SIG-M5 treated with dmso at 0.1 percent for 504 hours (cell line): ENCODE results near the gene ELAVL1.
"Not testable (repeated sequence)": the region's sequence is repeated elsewhere in the genome, so short reads cannot be mapped to it uniquely, and the experiment has no call there.

Source experiments
- DNase-seq: peaks from one replicate; lab custom pipeline; 2025; ENCODE audit not compliant: unreplicated experiment; lab: John Stamatoyannopoulos, UW

Gene ELAVL1

DNA sequence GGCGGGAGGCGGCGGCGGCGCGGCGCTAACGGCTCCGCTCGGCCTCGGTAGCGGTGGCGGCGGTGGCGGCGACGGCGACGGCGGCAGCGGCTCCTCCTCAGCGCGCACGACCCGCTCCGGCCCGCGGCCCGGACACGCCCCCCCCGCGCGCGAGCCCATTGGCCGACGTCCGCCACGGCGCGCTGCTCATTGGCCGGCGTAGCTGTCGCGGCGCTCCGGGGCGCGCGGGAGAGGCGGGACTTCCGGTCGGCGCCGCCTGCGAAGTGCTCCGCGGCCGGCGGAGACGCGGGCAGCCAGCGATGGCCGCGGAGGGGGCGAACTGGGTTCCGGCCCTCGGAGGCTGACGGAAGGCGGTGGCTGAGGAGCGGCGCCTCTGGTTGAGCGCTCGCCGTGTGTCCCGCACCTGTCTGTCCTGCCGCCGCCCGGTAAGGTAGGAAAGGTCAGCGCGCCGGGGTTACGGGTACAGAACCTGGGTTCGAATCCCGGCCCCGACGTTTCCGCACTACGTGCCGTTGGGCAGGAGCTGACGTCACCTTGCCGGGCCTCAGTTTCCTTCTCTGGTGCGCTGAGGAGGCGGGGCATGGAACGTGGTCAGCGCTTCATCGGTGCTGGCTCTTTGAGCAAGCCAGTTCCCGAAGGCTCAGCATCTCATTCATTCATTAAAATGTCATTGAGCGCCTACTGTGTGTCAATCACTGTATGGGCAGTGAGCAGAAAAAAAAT lies at the start of gene ELAVL1:
ELAVL1 (minus strand) TSS at position 108 of the 723 bp plus-strand sequence. CDS start 13,826 bp downstream, outside the sequence.
- DNase-seq = peak; percentile 79

DNA sequence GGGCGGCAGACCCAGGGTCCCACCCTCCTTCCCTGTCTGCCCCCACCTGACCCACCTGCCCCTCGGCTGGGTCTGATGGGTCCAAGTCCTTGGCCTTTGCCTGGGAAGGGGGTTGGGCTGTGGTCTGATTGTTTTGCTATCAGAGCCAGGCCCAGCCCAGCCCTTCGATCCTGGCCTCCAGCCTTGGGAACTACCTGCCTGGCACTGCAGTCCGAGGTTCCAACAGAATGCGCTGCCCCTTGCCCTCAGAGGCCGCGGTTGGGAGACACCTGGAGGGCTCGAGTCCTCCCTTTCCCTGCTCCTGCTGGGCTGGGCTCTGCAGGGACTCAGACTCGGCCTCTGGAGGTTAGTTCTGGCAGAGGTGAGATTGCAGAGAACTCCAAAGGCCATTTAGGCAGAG lies 48.7 kb upstream of the ELAVL1 start:
- no peak for DNase-seq

DNA sequence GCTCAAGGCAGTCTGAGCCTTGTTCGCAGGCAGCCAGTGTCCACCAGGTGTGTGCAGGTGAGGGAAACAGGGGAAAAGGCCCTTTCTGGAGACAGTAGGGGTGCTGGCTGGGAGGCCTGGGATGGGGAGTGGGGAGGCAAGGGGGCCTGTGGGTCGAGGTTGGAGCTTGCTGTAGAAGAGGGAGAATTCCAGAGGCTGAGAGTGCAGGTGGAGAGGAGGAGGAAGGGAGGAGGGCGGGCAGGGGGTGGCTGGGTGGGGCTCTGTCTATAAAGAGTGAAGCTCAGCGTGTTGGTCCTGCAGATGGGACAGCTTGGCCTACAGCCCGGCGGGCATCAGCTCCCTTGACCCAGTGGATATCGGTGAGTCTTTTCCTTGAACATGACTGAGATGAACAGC lies 47.0 kb upstream of the ELAVL1 start, which contains the start of gene CCL25:
CCL25 (plus strand) TSS at position 297 of the 396 bp plus-strand sequence. CDS start 290 bp downstream, outside the sequence.
- no peak for DNase-seq

DNA sequence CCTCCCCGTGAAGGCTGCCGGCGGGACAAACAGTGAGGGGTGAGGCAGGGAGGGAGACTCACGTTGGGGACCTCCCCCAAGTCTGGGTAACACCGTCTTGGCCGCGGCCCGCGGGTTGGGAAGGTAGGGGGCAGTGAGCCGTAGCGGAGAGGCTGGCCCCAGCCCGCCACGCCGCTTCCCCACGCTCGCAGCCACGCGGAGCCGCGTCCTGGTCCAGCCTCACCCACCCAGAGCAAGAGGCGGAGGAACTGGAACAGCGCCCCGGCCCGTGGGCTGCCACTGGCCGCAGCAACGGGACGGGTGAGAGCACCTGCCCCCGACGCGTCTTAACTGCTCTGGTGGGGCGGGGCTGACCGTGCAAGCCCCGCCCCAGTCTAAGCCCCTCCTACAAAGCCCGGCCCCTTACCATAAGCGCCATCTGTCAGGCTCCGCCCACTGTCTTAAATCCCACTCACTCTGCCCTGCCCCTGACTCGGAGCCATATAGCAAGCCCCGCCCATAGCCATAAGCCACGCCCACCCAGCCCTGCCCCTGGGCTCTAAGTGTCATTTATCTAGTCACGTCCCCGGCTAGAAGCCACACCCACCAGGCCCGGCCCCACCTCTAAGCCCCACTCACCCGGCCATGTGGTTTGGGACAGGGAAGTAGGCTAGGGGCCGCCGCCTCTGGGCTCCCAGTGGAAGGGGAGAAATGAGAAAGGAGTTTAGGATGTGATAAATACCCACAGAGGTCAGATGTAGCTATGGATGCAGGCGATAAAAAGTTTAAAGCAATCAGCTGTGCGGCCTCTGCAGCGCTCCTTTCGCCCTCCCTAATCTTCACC lies 45.0 kb upstream of the ELAVL1 start:
- peak; percentile 91 for DNase-seq

DNA sequence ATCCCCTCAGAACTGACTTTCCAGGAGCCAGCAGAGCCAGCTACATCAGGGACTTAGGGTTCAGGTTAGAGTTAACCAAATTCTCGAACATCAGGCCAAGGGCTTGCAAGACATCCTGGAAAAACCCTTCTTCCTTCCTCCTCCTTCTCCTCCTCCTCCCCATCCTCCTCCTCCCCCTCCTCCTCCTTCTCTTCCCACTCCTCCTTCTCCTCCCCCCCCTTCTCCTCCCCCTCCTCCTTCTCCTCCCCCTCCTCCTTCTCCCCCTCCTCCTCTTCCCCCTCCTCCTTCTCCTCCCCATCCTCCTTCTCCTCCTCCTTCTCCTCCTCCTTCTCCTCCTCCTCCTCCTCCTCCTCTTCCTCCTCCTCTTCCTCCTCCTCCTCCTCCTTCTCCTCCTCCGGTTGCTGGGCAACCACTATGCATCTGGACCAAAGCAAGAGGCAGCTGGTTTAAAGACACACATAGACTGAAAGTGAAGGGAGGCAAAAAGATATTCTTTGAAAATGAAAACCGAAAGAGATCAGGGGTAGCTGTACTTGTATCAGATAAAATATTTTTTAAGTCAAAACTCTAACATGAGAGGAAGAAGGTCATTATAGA lies 41.2 kb upstream of the ELAVL1 start:
- no peak for DNase-seq

DNA sequence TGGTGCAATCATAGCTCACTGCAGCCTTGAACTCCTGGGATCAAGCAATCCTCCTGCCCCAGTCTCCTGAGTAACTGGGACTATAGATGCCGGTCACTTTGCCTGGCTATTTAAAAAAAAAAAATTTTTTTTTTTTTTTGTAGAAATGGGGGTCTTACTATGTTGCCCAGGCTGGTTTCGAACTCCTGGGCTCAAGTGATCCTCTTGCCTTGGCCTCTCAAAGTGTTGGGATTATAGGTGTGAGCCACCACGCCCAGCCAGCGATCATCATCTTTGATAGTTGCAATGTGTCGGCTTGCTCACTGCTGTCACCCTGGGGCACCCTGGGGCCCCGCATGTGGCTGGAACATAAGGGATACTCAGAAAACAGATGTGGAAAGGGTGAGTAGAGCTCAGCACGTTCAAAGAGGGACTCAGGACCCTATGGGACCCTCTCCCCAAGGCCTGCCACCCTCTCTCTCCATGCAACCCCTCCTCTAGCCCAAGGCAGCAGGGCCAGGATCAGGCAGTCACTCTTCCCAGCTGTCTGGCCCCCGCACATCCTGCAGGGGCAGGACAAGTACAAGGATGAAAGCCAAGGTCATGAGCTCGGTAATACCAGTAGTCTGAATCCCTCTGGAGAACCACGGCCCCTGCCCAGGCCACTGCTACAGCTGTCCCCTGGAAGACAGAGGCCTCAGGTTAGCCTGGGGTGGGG lies 40.6 kb upstream of the ELAVL1 start:
- no peak for DNase-seq

DNA sequence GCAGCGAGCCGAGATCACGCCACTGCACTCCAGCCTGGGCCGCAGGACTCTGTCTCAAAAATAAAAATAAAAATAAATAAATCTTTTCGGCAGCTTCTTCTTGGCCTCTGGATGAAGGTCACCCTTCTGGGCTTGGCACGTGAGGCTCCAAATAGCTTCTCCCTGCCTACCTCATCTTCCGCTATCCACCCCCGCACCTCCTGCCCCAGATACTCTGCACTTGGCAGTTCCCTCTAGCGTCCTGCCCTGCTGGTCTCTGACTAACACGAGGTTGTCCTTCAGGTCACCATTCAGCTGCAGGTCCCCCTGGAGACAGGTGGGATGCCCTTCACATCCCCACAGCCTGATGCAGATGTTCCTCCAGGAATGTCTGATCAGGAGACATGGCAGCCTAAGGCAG lies 38.6 kb upstream of the ELAVL1 start:
- no peak for DNase-seq

DNA sequence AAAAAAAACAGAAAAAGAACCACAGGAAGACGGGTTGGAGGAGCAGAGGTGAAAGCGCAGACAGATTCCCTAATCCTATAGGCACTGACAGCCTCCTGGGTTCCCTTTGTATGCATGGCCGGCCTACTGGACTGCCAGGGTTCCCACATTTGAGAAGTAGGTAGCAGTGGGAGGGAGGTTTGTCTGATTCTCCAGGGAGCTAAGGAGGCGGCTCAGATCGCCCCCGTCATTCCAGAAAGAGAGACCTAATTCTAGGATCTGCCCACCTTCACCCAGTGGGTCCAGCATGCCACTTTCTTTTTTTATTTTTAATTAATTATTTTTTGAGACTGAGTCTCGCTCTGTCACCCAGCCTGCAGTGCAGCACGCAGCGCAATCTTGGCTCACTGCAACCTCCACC lies 37.5 kb upstream of the ELAVL1 start:
- no peak for DNase-seq

DNA sequence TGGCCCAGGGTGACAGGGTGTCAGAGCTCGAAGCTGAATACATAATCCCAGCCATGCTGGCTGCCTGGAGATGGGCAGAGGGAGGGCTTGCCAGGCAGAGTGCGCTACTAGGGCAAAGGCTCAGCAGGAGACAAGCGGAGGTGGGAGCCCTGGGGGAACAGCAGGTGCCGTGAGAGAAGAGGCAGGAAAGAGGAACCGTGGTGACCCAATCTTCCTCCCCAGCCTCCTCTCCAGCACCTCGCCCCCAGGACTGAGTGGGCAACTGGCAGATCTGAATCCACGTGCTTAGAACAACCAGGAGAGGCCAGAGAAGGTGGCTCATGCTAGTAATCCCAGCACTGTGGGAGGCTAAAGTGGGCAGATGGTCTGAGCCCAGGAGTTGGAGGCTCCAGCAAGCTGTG lies 36.1 kb upstream of the ELAVL1 start:
- no peak for DNase-seq

DNA sequence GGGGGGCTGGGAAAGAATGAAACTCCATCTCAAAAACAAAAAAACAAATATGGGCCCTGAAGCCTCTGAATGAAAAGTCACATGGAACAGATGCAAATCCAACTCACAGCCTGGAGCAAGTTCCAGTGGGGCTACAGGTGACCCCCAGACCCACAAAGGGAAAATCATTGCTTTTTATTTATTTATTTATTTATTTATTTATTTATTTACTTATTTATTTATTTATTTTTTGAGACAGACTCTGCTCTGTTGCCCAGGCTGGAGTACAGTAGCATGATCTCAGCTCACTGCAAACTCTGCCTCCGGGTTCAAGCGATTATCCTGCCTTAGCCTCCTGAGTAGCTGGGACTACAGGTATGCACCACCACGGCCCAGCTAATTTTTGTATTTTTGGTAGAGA lies 33.8 kb upstream of the ELAVL1 start:
- DNase-seq = no peak

DNA sequence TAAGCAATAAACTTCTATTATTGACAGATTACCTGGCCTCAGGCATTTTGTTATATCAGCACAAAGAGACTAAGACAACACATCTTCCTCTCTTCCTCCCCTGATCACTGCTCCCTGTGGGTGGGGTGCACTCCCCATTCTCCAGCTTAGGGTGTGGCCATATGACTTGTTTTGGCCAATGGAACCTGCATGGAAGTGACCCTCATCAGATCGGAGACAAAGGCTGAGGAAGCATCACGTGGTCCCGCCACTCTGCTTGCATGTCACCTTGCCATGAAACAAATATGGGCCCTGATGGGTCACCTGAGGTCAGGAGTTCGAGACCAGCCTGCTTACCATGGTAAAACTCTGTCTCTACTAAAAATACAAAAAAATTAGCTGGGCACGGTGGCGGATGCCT lies 33.4 kb upstream of the ELAVL1 start:
- DNase-seq = no peak

DNA sequence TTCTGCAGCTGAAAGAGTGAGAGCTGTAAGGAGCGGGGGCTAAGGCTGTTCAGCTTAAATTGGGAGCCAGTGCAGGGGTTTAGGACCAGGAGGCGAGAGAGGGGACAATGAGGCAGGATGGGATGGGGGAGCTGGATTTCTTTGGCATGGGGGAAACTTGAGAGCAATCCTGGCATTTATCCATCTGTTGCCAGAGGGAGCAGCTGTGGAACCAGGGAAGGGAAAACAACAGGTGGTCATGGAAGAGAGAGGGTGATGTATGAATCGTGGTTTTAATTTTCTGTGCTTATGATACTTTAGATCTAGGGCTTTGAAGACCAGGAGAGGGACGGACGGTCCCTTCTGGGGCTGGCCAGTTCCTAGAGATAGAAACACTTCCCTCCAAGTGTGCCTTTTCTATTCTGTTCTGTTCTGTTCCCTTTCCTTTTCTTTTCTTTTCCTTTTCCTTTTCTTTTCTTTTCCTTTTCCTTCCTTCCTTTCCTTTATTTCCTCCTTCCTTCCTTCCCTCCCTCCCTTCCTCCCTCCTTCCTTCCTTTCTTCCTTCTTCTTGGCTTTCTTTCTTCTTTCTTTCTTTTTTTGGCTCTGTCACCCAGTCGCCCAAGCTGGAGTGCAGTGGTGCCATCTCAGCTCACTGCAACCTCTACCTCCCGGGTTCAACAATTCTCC lies 31.1 kb upstream of the ELAVL1 start:
- DNase-seq = no peak

DNA sequence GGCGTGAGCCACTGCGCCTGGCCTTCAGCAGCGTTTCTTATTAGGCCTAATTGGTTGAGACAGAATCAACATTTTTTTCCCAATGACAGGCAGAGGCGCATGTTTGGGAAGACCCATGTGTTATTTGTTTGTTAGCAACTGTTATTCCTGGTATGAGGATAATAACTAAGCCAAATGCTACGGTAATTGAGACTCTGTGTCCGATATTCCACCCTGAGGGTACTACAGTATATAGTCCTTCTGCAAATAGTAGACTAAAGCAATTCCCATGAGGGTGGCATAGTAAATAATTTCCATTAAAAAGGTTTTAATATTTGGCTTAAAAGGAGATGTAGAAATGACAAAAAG lies 28.7 kb upstream of the ELAVL1 start:
- no peak for DNase-seq

DNA sequence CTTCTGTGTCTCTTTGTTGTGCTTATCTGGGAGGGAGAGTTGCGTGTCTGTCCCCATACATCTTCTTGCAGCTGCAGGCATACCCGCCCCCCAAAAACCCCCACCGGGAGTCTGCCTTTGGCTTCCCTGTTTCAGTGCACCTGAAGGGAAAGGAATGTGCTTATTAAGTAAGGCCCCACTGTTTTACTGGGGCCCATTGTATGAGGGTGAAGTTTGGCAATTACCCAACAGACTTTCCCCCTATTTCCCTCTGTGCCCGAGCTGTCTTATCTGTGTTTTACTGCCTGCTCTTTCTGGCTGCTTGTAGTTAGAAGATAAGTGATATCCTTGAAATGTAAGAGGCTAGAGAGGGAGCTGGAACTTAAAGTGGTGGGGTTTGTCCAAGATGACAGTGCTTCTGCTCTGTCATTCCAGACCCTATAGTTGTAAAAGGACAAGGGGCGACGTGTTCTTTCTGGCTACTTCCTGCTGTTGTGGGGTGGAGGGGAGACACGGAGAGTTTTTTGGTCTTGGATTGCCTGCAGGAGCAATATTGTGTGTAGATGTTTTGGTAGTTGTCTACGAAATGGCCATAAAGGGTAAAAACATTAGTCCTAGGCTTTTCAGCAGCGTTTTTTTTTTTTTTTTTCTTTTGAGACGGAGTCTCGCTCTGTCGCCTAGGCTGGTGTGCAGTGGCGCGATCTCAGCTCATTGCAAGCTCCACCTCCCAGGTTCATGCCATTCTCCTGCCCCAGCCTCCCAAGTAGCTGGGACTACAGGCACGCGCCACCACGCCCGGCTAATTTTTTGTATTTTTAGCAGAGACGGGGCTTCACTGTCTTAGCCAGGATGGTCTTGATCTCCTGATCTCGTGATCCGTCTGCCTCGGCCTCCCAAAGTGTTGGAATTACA lies 28.1 kb upstream of the ELAVL1 start:
- not testable (repeated sequence) for DNase-seq

DNA sequence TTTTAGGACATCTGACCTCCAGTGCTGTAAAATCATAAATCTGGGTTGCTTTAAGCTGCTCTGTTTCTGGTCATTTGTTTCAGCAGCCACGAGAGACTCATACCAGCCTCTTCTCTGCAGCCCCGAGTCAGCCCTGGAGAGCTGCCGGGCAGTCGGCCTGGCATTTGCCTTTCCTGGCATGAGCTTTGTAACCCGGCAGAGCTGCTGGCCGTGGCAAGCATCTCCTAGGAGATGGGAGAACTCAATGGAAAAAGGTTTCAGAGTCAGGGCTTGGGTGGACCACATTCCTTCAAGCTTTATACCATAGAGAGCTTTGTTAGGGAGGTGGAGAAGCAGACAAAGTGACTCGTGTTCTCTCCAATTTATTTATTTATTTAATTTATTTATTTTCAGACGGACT lies 25.5 kb upstream of the ELAVL1 start:
- DNase-seq = no peak

DNA sequence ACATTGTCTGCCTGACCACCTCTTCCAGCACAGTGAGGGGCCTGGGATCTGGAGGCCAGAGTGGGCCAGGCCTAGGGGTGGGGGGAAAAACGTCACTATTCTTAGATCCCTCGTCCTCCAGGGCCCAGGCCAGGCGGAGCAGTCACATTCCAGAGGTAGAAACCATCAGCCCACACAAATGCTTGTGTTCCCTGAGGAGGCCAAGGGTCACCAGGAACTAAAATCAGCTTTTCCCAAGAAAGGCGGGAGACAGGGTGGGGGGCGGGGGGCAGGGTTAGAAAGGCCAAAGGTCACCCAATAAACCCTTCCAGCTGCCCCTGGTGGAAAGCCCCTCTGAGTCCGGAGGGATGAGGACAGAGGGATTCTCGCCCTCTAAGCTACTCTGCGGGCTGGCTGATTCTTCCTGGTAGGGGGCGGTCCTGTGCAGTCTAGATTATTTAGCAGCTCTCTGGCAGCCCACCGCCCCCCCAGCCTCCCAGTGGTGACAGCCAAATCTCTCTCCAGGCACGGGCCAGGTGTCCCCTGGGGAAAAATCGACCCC lies 23.6 kb upstream of the ELAVL1 start:
- no peak for DNase-seq

DNA sequence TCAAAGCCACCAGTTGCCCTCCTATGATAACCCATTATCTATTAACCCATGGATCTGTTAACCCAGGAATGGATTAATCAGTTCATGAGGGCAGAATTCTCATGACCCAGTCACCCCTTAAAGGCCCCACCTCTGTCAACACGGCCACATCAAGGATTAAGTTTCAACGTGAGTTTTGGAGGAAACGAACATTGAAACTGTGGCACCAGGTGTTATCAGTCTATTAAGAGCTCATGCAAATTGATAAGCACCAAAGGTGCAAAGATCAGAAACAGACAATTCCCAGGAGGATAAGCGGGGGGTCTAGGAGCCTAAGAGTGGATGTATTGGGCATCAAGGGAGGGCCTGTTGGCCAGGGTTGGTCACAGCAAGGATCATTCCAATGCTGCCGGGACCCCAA lies 19.9 kb upstream of the ELAVL1 start:
- DNase-seq = no peak

DNA sequence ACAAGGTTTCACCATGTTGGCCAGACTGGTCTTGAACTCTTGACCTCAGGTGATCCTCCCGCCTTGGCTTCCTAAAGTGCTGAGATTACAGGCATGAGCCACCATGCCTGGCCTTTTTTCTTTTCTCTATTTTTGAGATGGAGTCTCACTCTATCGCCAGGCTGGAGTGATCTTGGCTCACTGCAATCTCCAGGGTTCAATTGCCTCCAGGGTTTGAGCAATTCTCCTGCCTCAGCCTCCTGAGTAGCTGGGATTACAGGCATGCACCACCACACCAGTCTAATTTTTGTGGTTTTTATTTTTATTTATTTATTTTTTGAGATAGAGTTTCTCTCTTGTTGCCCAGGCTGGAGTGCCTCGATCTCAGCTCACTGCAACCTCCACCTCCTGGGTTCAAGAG lies 18.8 kb upstream of the ELAVL1 start:
- DNase-seq = not testable (repeated sequence)

DNA sequence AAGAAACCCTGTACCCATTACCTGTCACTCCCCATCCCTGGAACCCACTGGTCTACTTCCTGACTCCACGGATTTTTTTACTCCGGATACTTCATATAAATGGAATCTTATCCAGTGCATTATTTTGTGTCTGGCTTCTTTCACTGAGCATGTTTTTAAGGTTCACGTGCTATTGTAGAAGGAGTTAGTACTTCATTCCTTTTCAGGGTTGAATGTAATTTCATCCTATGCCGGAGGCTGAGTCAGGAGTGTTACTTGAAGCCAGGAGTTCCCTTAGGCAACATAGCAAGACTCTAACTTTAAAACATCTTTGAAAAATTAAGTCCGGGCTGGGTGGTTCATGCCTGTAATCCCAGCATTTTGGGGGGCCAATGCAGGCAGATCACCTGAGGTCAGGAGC lies 17.9 kb upstream of the ELAVL1 start:
- DNase-seq = no peak

DNA sequence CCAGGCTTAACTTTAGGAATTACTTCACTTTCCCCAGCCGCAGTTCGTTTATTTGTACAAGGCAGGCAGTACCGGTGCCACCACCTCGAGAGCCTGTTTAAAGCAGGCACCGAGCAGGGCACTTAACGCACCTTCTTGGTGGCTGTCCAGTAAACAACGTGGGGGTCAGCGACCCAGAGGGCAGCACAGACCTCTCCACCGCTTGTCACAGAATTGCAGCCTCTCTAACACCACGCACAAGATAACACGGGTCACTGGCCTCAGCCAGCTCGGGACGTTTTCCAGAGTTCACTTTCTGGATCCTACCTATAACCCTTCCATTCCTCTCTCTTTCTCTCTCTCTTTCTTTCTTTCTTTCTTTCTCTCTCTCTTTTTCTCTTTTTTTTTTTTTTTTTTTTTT lies 16.8 kb upstream of the ELAVL1 start:
- no peak for DNase-seq
